ENCODE results near the gene UPK1A.

The UPK1A gene

GRCh38 chr19:35715355-35715809 lies 49.1 kb downstream of the UPK1A start:
- Histone ChIP-seq H3K27me3 (ENCODE audit: insufficient read depth, low read length) (peaks cover 9% of the 10 kb centered on the region), H3K9ac (ENCODE audit: low read depth, low read length) (peak overlapping the region; percentile 94), H3K9me3 (ENCODE audit: insufficient read depth, low read depth, low read length) (no peaks in the 10 kb centered on the region), H3K27ac (ENCODE audit: low read length) (no peak overlapping the region), H3K4me3 (ENCODE audit: low read length) (peak overlapping the region; percentile 85; the same call in 1 of the 2 replicates), H3K36me3 (ENCODE audit: insufficient read depth, low read depth, low read length) (peaks cover 8% of the 10 kb centered on the region; the same call in 1 of the 2 replicates), H3K4me1 (ENCODE audit: insufficient read depth, low read length) (peaks cover 19% of the 10 kb centered on the region)

DNA sequence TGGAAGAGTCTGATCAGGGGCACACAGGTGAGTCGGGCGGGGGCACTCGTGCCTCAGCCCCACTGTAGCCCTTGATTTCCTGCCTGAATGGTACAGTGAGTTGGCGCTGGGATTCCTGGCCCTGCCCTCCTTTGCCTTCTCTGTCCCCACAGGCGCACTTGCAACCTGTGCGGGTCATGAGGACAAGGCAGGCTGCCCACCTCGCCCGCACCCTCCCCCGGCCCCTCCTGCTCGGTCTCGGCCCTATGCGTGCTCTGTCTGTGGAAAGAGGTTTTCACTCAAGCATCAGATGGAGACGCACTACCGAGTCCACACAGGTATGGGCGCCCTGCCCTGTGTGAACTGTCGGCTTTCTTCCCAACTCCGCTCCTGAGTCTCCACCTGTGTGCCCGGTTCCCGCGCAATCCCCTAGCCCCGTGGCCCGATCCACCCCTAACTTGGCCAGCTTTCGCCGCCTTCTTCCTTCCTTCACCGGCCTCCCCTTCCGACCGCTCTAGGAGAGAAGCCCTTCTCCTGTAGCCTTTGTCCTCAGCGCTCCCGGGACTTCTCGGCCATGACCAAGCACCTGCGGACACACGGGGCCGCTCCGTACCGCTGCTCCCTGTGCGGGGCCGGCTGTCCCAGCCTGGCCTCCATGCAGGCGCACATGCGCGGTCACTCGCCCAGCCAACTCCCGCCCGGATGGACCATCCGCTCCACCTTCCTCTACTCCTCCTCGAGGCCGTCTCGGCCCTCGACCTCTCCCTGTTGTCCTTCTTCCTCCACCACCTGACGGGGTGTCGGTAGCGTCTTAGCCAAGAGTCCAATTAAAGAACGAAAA lies 49.9 kb downstream of the UPK1A start:
- H3K27ac ChIP-seq (ENCODE audit: low read length), result peak overlapping the region; percentile 79
- peaks cover 17% of the 10 kb centered on the region for H3K4me1 ChIP-seq (ENCODE audit: insufficient read depth, low read length)

DNA sequence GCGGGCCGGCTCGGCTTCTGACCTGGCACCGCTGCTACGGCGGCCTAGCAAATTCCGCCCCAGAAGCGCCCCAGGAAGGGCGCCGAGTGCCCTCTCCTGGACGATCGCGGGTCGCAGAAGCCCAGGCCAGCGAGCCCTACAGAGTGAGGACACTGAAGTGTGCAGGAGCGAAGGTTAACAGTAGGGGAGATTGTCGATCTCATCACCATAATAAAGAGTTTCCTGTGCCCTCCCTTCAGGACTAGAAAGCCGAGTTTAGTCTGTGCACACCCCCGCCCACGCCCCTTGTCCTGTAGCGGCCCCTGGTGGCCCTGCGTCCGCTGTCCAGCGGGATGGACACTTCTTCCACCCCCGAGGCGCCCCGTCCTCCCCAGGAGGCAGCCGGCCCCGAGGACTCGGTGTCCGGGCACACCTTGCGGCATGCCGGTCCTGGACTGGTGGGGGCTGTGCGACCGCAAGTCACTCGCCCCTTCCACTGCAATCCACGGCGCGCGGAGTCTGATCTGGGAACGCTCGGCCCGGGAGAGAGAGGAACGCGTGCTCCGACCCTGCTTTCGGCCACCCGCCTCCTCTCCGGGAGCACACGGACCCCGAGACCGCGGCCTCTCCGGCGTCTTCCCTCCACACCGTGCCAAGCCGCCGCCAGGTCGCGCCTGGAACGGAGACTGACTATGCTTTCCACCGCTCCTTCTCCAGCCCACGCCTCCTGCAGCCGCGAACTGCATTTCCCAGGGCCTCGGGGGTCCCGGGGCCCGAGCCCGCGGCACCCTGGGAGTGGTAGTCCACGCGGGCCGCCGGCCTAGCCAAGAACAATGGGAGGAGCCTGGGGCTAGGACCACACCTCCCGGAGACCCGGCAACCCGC lies 50.7 kb downstream of the UPK1A start:
- Histone ChIP-seq H3K27me3 (ENCODE audit: insufficient read depth, low read length) (peaks cover 9% of the 10 kb centered on the region), H3K36me3 (ENCODE audit: insufficient read depth, low read depth, low read length) (peaks cover 15% of the 10 kb centered on the region), H3K9me3 (ENCODE audit: insufficient read depth, low read depth, low read length) (no peaks in the 10 kb centered on the region)

More for the DNA sequence above, 49.9 kb downstream of the UPK1A start:
- H3K4me3 ChIP-seq (ENCODE audit: low read length), result peak overlapping the region; percentile 85
- H3K27me3 ChIP-seq (ENCODE audit: insufficient read depth, low read length), result peaks cover 9% of the 10 kb centered on the region
- H3K9ac ChIP-seq (ENCODE audit: low read depth, low read length), result peak overlapping the region; percentile 94
- peaks cover 8% of the 10 kb centered on the region; the same call in 1 of the 2 replicates for H3K36me3 ChIP-seq (ENCODE audit: insufficient read depth, low read depth, low read length)
- no peaks in the 10 kb centered on the region for H3K9me3 ChIP-seq (ENCODE audit: insufficient read depth, low read depth, low read length)

GRCh38 chr19:35717665-35718344 lies 51.5 kb downstream of the UPK1A start, which contains the start of gene KMT2B:
TSS of gene KMT2B (plus strand) at chr19:35718003. CDS start at chr19:35718019, 16 bp downstream.
- Histone ChIP-seq H3K27me3 (ENCODE audit: insufficient read depth, low read length) (peaks cover 9% of the 10 kb centered on the region), H3K4me1 (ENCODE audit: insufficient read depth, low read length) (peaks cover 14% of the 10 kb centered on the region; the same call in 1 of the 2 replicates), H3K36me3 (ENCODE audit: insufficient read depth, low read depth, low read length) (peaks cover 23% of the 10 kb centered on the region), H3K9ac (ENCODE audit: low read depth, low read length) (peak within 1 kb of the TSS; percentile 94), H3K27ac (ENCODE audit: low read length) (peak within 1 kb of the TSS; percentile 51), H3K4me3 (ENCODE audit: low read length) (peak within 1 kb of the TSS; percentile 91), H3K9me3 (ENCODE audit: insufficient read depth, low read depth, low read length) (no peaks in the 10 kb centered on the region)

More for the DNA sequence above, 50.7 kb downstream of the UPK1A start:
- Histone ChIP-seq H3K4me3 (ENCODE audit: low read length) (peak overlapping the region; percentile 85), H3K9ac (ENCODE audit: low read depth, low read length) (peak overlapping the region; percentile 94), H3K4me1 (ENCODE audit: insufficient read depth, low read length) (peaks cover 14% of the 10 kb centered on the region; the same call in 1 of the 2 replicates), H3K27ac (ENCODE audit: low read length) (peak overlapping the region; percentile 79)

DNA sequence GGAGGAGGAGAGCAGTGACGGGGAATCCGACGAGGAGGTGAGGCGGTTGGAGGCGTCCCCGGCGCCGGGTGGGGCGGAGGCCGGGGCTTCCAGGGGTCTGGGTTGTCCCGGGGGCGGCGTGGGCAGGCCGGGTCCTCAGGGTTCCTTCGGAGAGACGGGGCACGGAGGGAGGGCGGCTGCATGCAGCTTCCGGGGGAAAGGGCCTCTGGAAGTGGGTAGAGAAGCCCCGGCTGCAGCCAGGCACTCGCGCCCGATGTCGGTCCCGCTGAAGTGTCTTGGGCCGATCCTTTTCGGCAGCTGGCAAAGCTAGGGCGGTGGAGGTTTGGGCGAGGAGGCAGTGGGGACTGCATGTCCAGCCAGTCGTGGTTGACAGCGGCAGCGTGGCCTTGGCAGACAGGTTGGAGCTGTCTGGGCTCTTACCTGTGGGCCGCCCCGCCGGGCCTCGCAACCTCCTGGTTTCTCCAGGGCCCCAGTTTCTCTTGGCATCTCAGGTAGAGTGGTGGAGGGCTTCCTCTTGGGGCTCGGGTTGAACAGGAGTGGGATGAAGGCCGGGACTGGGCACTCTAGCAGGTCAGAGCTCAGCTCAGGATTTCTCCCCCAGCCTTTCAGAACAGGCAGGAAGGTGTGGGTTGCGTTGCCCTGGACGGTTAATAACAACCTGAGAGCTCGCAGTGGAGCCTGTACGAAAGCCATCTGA lies 52.2 kb downstream of the UPK1A start:
- Histone ChIP-seq H3K27ac (ENCODE audit: low read length) (no peak overlapping the region), H3K4me3 (ENCODE audit: low read length) (peak overlapping the region; percentile 91), H3K36me3 (ENCODE audit: insufficient read depth, low read depth, low read length) (peaks cover 30% of the 10 kb centered on the region), H3K27me3 (ENCODE audit: insufficient read depth, low read length) (peaks cover 9% of the 10 kb centered on the region), H3K9ac (ENCODE audit: low read depth, low read length) (peak overlapping the region; percentile 81), H3K4me1 (ENCODE audit: insufficient read depth, low read length) (peaks cover 14% of the 10 kb centered on the region; the same call in 1 of the 2 replicates), H3K9me3 (ENCODE audit: insufficient read depth, low read depth, low read length) (no peaks in the 10 kb centered on the region)

DNA sequence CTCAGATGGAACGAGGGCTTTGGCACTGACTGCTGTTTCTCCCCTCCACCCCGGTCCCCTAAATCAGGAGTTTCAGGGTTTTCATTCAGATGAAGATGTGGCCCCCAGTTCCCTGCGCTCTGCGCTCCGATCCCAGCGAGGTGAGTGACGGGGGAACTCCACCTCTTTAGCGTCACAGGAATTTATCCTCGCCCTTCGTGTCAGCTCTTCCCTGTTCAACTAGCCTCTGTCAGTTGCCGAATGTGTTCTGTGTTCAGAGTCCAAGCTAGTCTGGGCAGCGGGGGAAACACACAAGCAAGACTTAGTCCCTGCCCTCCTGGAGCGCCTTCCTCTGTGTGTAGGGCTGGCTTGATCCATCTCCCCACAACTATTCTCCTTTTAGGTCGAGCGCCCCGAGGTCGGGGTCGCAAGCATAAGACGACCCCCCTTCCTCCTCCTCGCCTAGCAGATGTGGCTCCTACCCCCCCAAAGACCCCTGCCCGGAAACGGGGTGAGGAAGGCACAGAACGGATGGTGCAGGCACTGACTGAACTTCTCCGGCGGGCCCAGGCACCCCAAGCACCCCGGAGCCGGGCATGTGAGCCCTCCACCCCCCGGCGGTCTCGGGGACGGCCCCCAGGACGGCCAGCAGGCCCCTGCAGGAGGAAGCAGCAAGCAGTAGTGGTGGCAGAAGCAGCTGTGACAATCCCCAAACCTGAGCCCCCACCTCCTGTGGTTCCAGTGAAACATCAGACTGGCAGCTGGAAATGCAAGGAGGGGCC lies 53.3 kb downstream of the UPK1A start:
- Histone ChIP-seq H3K4me1 (ENCODE audit: insufficient read depth, low read length) (peaks cover 11% of the 10 kb centered on the region; the same call in 1 of the 2 replicates), H3K9me3 (ENCODE audit: insufficient read depth, low read depth, low read length) (no peaks in the 10 kb centered on the region), H3K27me3 (ENCODE audit: insufficient read depth, low read length) (peaks cover 9% of the 10 kb centered on the region), H3K27ac (ENCODE audit: low read length) (no peak overlapping the region), H3K4me3 (ENCODE audit: low read length) (peak overlapping the region; percentile 91; the same call in 1 of the 2 replicates), H3K36me3 (ENCODE audit: insufficient read depth, low read depth, low read length) (peaks cover 41% of the 10 kb centered on the region), H3K9ac (ENCODE audit: low read depth, low read length) (no peak overlapping the region; the same call in 1 of the 2 replicates)

DNA sequence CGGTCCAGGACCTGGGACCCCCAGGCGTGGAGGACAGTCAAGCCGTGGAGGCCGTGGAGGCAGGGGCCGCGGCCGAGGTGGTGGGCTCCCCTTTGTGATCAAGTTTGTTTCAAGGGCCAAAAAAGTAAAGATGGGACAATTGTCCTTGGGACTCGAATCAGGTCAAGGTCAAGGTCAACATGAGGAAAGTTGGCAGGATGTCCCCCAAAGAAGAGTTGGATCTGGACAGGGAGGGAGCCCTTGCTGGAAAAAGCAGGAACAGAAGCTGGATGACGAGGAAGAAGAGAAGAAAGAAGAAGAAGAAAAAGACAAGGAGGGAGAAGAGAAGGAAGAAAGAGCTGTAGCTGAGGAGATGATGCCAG lies 53.8 kb downstream of the UPK1A start:
- Histone ChIP-seq H3K9ac (ENCODE audit: low read depth, low read length) (no peak overlapping the region), H3K27ac (ENCODE audit: low read length) (no peak overlapping the region), H3K9me3 (ENCODE audit: insufficient read depth, low read depth, low read length) (no peaks in the 10 kb centered on the region), H3K4me1 (ENCODE audit: insufficient read depth, low read length) (peaks cover 7% of the 10 kb centered on the region; the same call in 1 of the 2 replicates), H3K27me3 (ENCODE audit: insufficient read depth, low read length) (peaks cover 7% of the 10 kb centered on the region), H3K4me3 (ENCODE audit: low read length) (no peak overlapping the region), H3K36me3 (ENCODE audit: insufficient read depth, low read depth, low read length) (peaks cover 46% of the 10 kb centered on the region)

DNA sequence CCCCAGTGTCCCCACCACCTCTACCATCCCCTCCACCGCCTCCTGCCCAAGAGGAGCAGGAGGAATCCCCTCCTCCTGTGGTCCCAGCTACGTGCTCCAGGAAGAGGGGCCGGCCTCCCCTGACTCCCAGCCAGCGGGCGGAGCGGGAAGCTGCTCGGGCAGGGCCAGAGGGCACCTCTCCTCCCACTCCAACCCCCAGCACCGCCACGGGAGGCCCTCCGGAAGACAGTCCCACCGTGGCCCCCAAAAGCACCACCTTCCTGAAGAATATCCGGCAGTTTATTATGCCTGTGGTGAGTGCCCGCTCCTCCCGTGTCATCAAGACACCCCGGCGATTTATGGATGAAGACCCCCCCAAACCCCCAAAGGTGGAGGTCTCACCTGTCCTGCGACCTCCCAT lies 54.3 kb downstream of the UPK1A start:
- Histone ChIP-seq H3K9ac (ENCODE audit: low read depth, low read length) (no peak overlapping the region), H3K9me3 (ENCODE audit: insufficient read depth, low read depth, low read length) (no peaks in the 10 kb centered on the region), H3K4me3 (ENCODE audit: low read length) (no peak overlapping the region), H3K27me3 (ENCODE audit: insufficient read depth, low read length) (peaks cover 2% of the 10 kb centered on the region), H3K4me1 (ENCODE audit: insufficient read depth, low read length) (peaks cover 1% of the 10 kb centered on the region; the same call in 1 of the 2 replicates), H3K27ac (ENCODE audit: low read length) (no peak overlapping the region), H3K36me3 (ENCODE audit: insufficient read depth, low read depth, low read length) (peaks cover 51% of the 10 kb centered on the region)

- Histone ChIP-seq H3K9me3 (ENCODE audit: insufficient read depth, low read depth, low read length) (no peaks in the 10 kb centered on the region), H3K27me3 (ENCODE audit: insufficient read depth, low read length) (no peaks in the 10 kb centered on the region), H3K36me3 (ENCODE audit: insufficient read depth, low read depth, low read length) (peaks cover 59% of the 10 kb centered on the region), H3K9ac (ENCODE audit: low read depth, low read length) (no peak overlapping the region), H3K4me3 (ENCODE audit: low read length) (no peak overlapping the region), H3K27ac (ENCODE audit: low read length) (no peak overlapping the region), H3K4me1 (ENCODE audit: insufficient read depth, low read length) (no peaks in the 10 kb centered on the region)
Measured at GRCh38 chr19:35721374-35721773, 55.1 kb downstream of the UPK1A start.

- peaks cover 68% of the 10 kb centered on the region for H3K36me3 ChIP-seq (ENCODE audit: insufficient read depth, low read depth, low read length)
- no peaks in the 10 kb centered on the region for H3K4me1 ChIP-seq (ENCODE audit: insufficient read depth, low read length)
- H3K27ac ChIP-seq (ENCODE audit: low read length), result no peak overlapping the region
Measured at GRCh38 chr19:35722461-35722860, 56.1 kb downstream of the UPK1A start.

More at GRCh38 chr19:35722461-35722860, 56.1 kb downstream of the UPK1A start:
- no peaks in the 10 kb centered on the region for H3K27me3 ChIP-seq (ENCODE audit: insufficient read depth, low read length)
- H3K9ac ChIP-seq (ENCODE audit: low read depth, low read length), result no peak overlapping the region
- H3K4me3 ChIP-seq (ENCODE audit: low read length), result no peak overlapping the region
- H3K9me3 ChIP-seq (ENCODE audit: insufficient read depth, low read depth, low read length), result no peaks in the 10 kb centered on the region

Measured in iPS-20b (cell line).